Natural killer cell (primary cell): ENCODE results near the gene GABRB1. TPM values are rescaled to one million over a fixed set of nuclear protein-coding genes. Genes with fewer than 3 reads are reported as not detected.

Source experiments
- ATAC-seq, 3 donors: fragments of 150-1000 bp in 2 of 3; fragments of 200-7000 bp in 1 of 3; cut with Tn5 transposase; 1 replicate in 1 of 3; 2 replicates in 2 of 3; pipeline ENCODE4 v1.10.0; 2021; ENCODE audit warnings: mild to moderate bottlenecking in 2 of 3, moderate library complexity in 2 of 3
- DNase-seq, 2 donors: peaks; one replicate each; pipeline versions ENCODE4 v3.0.0 to v3.0.0-alpha.2; 2013 to 2021; ENCODE audit warnings: mixed read lengths in 1 of 2
- H3K27ac ChIP-seq: one replicate; pipeline ENCODE4 v1.5.1; 2013; ENCODE audit warnings: mild to moderate bottlenecking, low read length
- H3K27me3 ChIP-seq: one replicate; pipeline ENCODE4 v1.6.1; 2013; ENCODE audit warnings: low read length; ENCODE audit not compliant: control insufficient read depth, insufficient read depth
- H3K36me3 ChIP-seq: one replicate; pipeline ENCODE4 v1.6.1; 2013; ENCODE audit warnings: low read length; ENCODE audit not compliant: control insufficient read depth, insufficient read depth
- H3K4me1 ChIP-seq: one replicate; pipeline ENCODE4 v1.6.1; 2013; ENCODE audit warnings: low read length; ENCODE audit not compliant: control insufficient read depth, insufficient read depth
- H3K4me3 ChIP-seq: one replicate; pipeline ENCODE4 v1.5.1; 2013; ENCODE audit warnings: low read length
- H3K9me3 ChIP-seq: one replicate; pipeline ENCODE4 v1.6.1; 2013; ENCODE audit warnings: low read length; ENCODE audit not compliant: control insufficient read depth, insufficient read depth
- H3K27ac Mint-ChIP-seq, 2 donors: one replicate each; pipeline ENCODE4 v1.8.0; 2022; ENCODE audit warnings: mild to moderate bottlenecking in 2 of 2, mixed read lengths in 2 of 2, moderate library complexity in 1 of 2
- H3K27me3 Mint-ChIP-seq, 2 donors: one replicate each; pipeline ENCODE4 v1.8.0; 2022; ENCODE audit warnings: low read depth in 2 of 2, mixed read lengths in 2 of 2
- H3K36me3 Mint-ChIP-seq: one replicate; pipeline ENCODE4 v1.8.0; 2022; ENCODE audit warnings: mixed read lengths
- H3K4me1 Mint-ChIP-seq, 2 donors: one replicate each; pipeline ENCODE4 v1.8.0; 2022; ENCODE audit warnings: mixed read lengths in 2 of 2
- H3K4me3 Mint-ChIP-seq: one replicate; pipeline ENCODE4 v1.8.0; 2022; ENCODE audit warnings: mild to moderate bottlenecking, moderate library complexity, mixed read lengths
- H3K9me3 Mint-ChIP-seq, 2 donors: one replicate each; pipeline ENCODE4 v1.8.0; 2022; ENCODE audit warnings: mixed read lengths in 2 of 2
- CTCF ChIP-seq: fragments of 200-600 bp; IDR thresholded peaks from one replicate; pipeline ENCODE4 v1.8.0; 2022; ENCODE audit warnings: antibody characterized with exemption
- WGBS: methylation state at CpG from one replicate; pipeline ENCODE4 v1.1.7; 2013; ENCODE audit warnings: missing lambda C conversion rate; ENCODE audit not compliant: insufficient coverage; 5-methylcytosine and 5-hydroxymethylcytosine counted together
- intact Hi-C: fragments of 100-400 bp; cut with micrococcal nuclease; formaldehyde crosslinking; loops from one replicate; pipeline ENCODE4 v1.14.2; 2022
- total RNA-seq, 4 donors: library from RNA; stranded (reverse); fragments of 120-200 nt in 1 of 4; gene quantifications; one replicate each; pipeline versions ENCODE4 v1.2.3 to v1.2.4, GENCODE V29; 2013 to 2022

Gene GABRB1
- total RNA-seq, 3 donors from 2014 or later (not counting 1 experiment from before 2014, with no cell fraction given) = not detected

DNA sequence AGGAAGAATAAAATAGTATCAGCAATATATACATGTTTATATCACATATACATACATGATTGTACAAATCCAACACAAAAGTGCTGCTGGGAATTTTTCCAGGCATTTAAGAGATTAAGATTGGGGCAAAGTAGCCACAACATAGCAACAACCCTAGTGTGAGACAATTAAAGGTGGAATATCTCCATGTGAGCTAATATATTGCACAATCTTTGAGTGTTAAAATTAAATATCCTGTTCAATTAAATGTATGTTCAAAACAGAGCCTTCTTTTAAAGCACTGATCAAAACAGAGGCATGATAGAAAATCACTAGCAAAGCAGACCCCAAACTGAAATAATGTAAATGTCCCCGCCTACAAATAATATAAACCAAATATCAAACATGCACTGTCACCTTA, 97.6 kb downstream of the GABRB1 start:
- Mint-ChIP-seq H3K4me3 (no peak overlapping the region), H3K27ac (no peak overlapping the region), H3K27me3 (no peaks in the 10 kb centered on the region), H3K4me1 (no peaks in the 10 kb centered on the region), H3K9me3 (no peaks in the 10 kb centered on the region), H3K36me3 (no peaks in the 10 kb centered on the region)
- intact Hi-C loops = no loop called here
- no peak for TF ChIP-seq CTCF
- no peak for DNase-seq
- Histone ChIP-seq H3K9me3 (no peaks in the 10 kb centered on the region), H3K27me3 (no peaks in the 10 kb centered on the region), H3K27ac (no peak overlapping the region), H3K4me1 (no peaks in the 10 kb centered on the region), H3K4me3 (no peak overlapping the region), H3K36me3 (no peaks in the 10 kb centered on the region)
- WGBS = no CpG with 5 or more reads among the region's 1 CpG
- ATAC-seq = no peak

DNA sequence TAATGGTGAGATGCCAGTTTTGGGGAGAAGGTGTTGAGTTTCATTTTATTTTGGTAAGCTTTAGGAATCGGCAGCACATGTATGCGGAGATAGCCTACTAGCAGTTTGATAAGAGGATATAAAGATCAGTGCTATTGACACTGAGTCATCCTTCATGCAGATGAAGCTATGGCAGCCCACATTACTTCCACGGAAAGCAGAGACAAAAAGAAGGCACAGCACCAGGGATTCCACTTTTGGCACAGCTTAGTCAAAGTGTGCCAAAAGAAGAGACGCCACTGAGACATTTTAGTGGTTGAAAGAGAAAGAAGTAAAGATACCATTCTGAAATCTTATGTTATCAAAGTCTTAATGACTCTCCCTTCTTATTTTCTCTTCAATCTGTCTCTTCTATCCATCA, 103.8 kb downstream of the GABRB1 start:
- H3K36me3 ChIP-seq = no peaks in the 10 kb centered on the region
- H3K4me3 ChIP-seq = no peak overlapping the region
- Mint-ChIP-seq H3K4me3 (no peak overlapping the region), H3K27me3 (peaks cover 7 to 8% of the 10 kb centered on the region in 2 donors), H3K36me3 (no peaks in the 10 kb centered on the region), H3K9me3 (no peaks in the 10 kb centered on the region), H3K27ac (no peak overlapping the region), H3K4me1 (no peaks in the 10 kb centered on the region)
- H3K27ac ChIP-seq = no peak overlapping the region
- intact Hi-C loops = no loop called here
- DNase-seq = no peak
- no peak for ATAC-seq
- H3K27me3 ChIP-seq = no peaks in the 10 kb centered on the region
- no peaks in the 10 kb centered on the region for H3K4me1 ChIP-seq
- TF ChIP-seq CTCF = no peak
- no peaks in the 10 kb centered on the region for H3K9me3 ChIP-seq
- 90% methylated on average over 3 of the region's 4 CpGs for WGBS

DNA sequence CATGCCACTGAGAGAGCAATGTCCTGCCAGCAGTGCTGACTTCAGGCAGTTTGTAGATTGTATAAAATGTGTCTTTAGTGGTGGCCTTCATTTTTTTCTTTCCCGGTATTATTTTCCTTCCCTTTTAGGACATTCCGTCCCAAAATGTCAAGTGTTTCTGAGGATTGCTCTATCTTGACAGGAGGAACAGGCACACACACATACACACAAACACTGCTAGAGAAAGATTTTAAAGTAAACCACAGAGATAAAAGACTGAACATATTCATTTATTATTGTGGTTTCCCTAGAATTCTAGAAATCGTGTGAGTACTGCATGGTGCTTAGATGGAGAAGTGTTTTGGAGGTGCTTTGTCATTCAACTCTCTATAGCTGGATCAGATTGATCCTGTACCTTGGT, 111.9 kb downstream of the GABRB1 start:
- ATAC-seq (no peak), DNase-seq (no peak)
- WGBS = 0% methylated on average over 1 of the region's 3 CpGs
- Mint-ChIP-seq H3K4me3 (no peak overlapping the region), H3K27me3 (peaks cover 2 to 17% of the 10 kb centered on the region in 2 donors), H3K36me3 (no peaks in the 10 kb centered on the region), H3K4me1 (no peaks in the 10 kb centered on the region), H3K27ac (no peak overlapping the region), H3K9me3 (no peaks in the 10 kb centered on the region)
- no peak overlapping the region for H3K27ac ChIP-seq
- no peaks in the 10 kb centered on the region for H3K9me3 ChIP-seq
- no peaks in the 10 kb centered on the region for H3K4me1 ChIP-seq
- H3K4me3 ChIP-seq = no peak overlapping the region
- H3K36me3 ChIP-seq = no peaks in the 10 kb centered on the region
- H3K27me3 ChIP-seq = no peaks in the 10 kb centered on the region
- intact Hi-C loops = no loop called here
- no peak for TF ChIP-seq CTCF

DNA sequence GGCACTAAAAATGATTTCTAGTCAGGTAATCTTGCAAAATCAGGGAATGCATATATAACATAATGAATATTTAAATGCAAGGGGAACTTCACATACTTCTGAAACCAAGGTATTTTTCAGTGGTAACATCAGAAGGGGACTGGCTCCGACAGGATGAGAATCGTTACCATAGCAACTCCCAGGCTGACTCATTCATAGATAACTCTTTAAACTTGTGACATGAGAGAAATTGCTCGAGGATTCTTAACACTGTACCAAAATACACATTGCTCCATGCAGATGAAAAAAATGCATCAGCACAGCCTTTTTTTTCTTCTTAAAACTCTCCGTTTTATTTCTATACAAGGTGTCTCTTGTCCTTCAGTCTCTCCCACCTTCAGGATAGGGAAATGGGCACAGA, 114.3 kb downstream of the GABRB1 start:
- Histone ChIP-seq H3K4me3 (no peak overlapping the region), H3K4me1 (no peaks in the 10 kb centered on the region), H3K9me3 (no peaks in the 10 kb centered on the region), H3K27me3 (no peaks in the 10 kb centered on the region), H3K36me3 (no peaks in the 10 kb centered on the region), H3K27ac (no peak overlapping the region)
- TF ChIP-seq CTCF = no peak
- Mint-ChIP-seq H3K27ac (no peak overlapping the region), H3K4me1 (no peaks in the 10 kb centered on the region), H3K9me3 (peaks cover 0 to 2% of the 10 kb centered on the region in 2 donors), H3K36me3 (no peaks in the 10 kb centered on the region), H3K27me3 (peaks cover 0 to 17% of the 10 kb centered on the region in 2 donors), H3K4me3 (no peak overlapping the region)
- whole genome bisulfite sequencing = 63% methylated on average over 4 of the region's 4 CpGs
- ATAC-seq = no peak
- intact Hi-C loops = no loop called here
- DNase-seq = no peak
